Small intestine (tissue), 7 donors: ENCODE data around the gene MRPL20. TPM values are rescaled to one million over a fixed set of nuclear protein-coding genes. Genes with fewer than 3 reads are reported as not detected.
"Not testable (repeated sequence)": the region's sequence is repeated elsewhere in the genome, so short reads cannot be mapped to it uniquely, and the experiment has no call there.

Experiments
- DNase-seq, 2 donors: peaks; one replicate each; pipeline versions ENCODE4 v3.0.0 to v3.0.0-alpha.2; 2013
- FAIRE-seq: peaks from 2 replicates; lab custom pipeline; 2012; peaks lifted over from hg19 to GRCh38; lab: Jason Lieb, UNC
- H3K27ac ChIP-seq, 3 donors: one replicate each; pipeline ENCODE4 v1.5.1; 2013; ENCODE audit warnings: low read length in 2 of 3, mild to moderate bottlenecking in 2 of 3, control low read depth in 1 of 3, inconsistent platforms in 1 of 3, low read depth in 1 of 3, moderate library complexity in 1 of 3
- H3K27me3 ChIP-seq, 3 donors: one replicate each; pipeline ENCODE4 v1.6.1; 2013; ENCODE audit warnings: low read length in 3 of 3, inconsistent platforms in 1 of 3; ENCODE audit not compliant: control insufficient read depth in 3 of 3, insufficient read depth in 3 of 3
- H3K36me3 ChIP-seq, 3 donors: one replicate each; pipeline ENCODE4 v1.6.1; 2013; ENCODE audit warnings: low read length in 3 of 3, inconsistent platforms in 1 of 3, low read depth in 1 of 3, mild to moderate bottlenecking in 1 of 3, moderate library complexity in 1 of 3; ENCODE audit not compliant: control insufficient read depth in 3 of 3, insufficient read depth in 2 of 3
- H3K4me1 ChIP-seq, 3 donors: one replicate each; pipeline ENCODE4 v1.6.1; 2013; ENCODE audit warnings: low read length in 2 of 3, inconsistent platforms in 1 of 3, low read depth in 1 of 3, mild to moderate bottlenecking in 1 of 3, moderate library complexity in 1 of 3; ENCODE audit not compliant: control insufficient read depth in 3 of 3, insufficient read depth in 2 of 3
- H3K4me3 ChIP-seq, 3 donors: one replicate each; pipeline ENCODE4 v1.5.1; 2013; ENCODE audit warnings: low read length in 3 of 3, control low read depth in 1 of 3, inconsistent platforms in 1 of 3, low read depth in 1 of 3, mild to moderate bottlenecking in 1 of 3, moderate library complexity in 1 of 3
- H3K9me3 ChIP-seq, 2 donors: one replicate each; pipeline ENCODE4 v1.6.1; 2013; ENCODE audit warnings: low read depth in 1 of 2, low read length in 1 of 2; ENCODE audit not compliant: control insufficient read depth in 2 of 2, insufficient read depth in 1 of 2
- WGBS, 3 donors: extraction: QIAGEN DNeasy Blood & Tissue Kit; methylation state at CpG; one replicate each; pipeline ENCODE4 v1.1.7; 2013; 5-methylcytosine and 5-hydroxymethylcytosine counted together
- polyA plus RNA-seq, 4 donors: library from polyadenylated mRNA; stranded (reverse) in 3 of 4; unstranded in 1 of 4; fragments of 200-250 nt in 3 of 4; fragments of 120-200 nt in 1 of 4; gene quantifications; one replicate each; pipeline versions ENCODE4 v1.2.1 to v1.2.3, GENCODE V29; 2013
- donor health status: healthy with polysubstance abuse.
- donor health status: control.
- donor health status: control.
- donor health status: Bipolar disorder and iron deficiency.
- donor health status: healthy.

The MRPL20 gene
- polyA plus RNA-seq, 4 donors: 135 to 221 (median 167) TPM

- not testable (repeated sequence) for H3K4me1 ChIP-seq, H3K27ac ChIP-seq, FAIRE-seq, H3K27me3 ChIP-seq, DNase-seq, H3K4me3 ChIP-seq
- WGBS, 3 donors: 92 to 97% (median 93%) methylated on average over 11 of the region's 11 CpGs
- Histone ChIP-seq H3K36me3 (peaks cover 0 to 11% (median 0%) of the 10 kb centered on the region in 3 donors), H3K9me3 (peaks cover 0 to 14% of the 10 kb centered on the region in 2 donors)
These were observed 5.3 kb upstream of the MRPL20 start for GRCh38 chr1:1412311-1412902.

- Histone ChIP-seq H3K4me3 (no peak overlapping the region), H3K27ac (no peak overlapping the region), H3K9me3 (peaks cover 0 to 14% of the 10 kb centered on the region in 2 donors), H3K4me1 (peaks cover 0 to 8% (median 2%) of the 10 kb centered on the region in 3 donors), H3K36me3 (peaks cover 0 to 13% (median 0%) of the 10 kb centered on the region in 3 donors), H3K27me3 (no peaks in the 10 kb centered on the region)
- no peak for FAIRE-seq
- whole genome bisulfite sequencing, 3 donors: 90 to 95% (median 90%) methylated on average over 10 to 13 of the region's 13 CpGs
- DNase-seq: no peak
These were observed 4.5 kb upstream of the MRPL20 start for GRCh38 chr1:1411626-1412025.

- FAIRE-seq, H3K4me3 ChIP-seq, H3K27me3 ChIP-seq, H3K27ac ChIP-seq, DNase-seq: not testable (repeated sequence)
- peaks cover 0 to 26% (median 0%) of the 10 kb centered on the region in 3 donors for H3K36me3 ChIP-seq
- 73 to 83% (median 79%) methylated on average over 8 of the region's 8 CpGs for WGBS, 3 donors
- H3K9me3 ChIP-seq: peaks cover 0 to 14% of the 10 kb centered on the region in 2 donors
- peaks cover 5 to 18% (median 6%) of the 10 kb centered on the region in 3 donors for H3K4me1 ChIP-seq
These were observed 3.1 kb upstream of the MRPL20 start for GRCh38 chr1:1410238-1410637.

GRCh38 chr1:1407636-1408318 lies 684 bp upstream of the MRPL20 start:
- 10 to 11% (median 11%) methylated on average over 39 to 41 of the region's 41 CpGs for WGBS, 3 donors
- DNase-seq: peak in 1 of 2 donors; percentile 67

GRCh38 chr1:1406101-1406820 lies 832 bp downstream of the MRPL20 start:
- WGBS, 3 donors: 28 to 38% (median 36%) methylated on average over 36 to 43 of the region's 43 CpGs
- peak overlapping the region; percentile 43 to 90 (median 76) for H3K27ac ChIP-seq
- H3K4me3 ChIP-seq: peak overlapping the region; percentile 88 to 98 (median 92)
- FAIRE-seq (no peak), DNase-seq (peak in 1 of 2 donors; percentile 20)
- H3K9me3 ChIP-seq: no peaks in the 10 kb centered on the region
- no peaks in the 10 kb centered on the region for H3K27me3 ChIP-seq
- peaks cover 5 to 21% (median 6%) of the 10 kb centered on the region in 3 donors for H3K4me1 ChIP-seq
- H3K36me3 ChIP-seq: peaks cover 3 to 61% (median 5%) of the 10 kb centered on the region in 3 donors

More at GRCh38 chr1:1407636-1408318, 684 bp upstream of the MRPL20 start:
- peak overlapping the region; percentile 88 to 98 (median 92) for H3K4me3 ChIP-seq
- H3K27ac ChIP-seq: peak overlapping the region; percentile 76 to 90 (median 79)
- FAIRE-seq: no peak
- peaks cover 0 to 49% (median 3%) of the 10 kb centered on the region in 3 donors for H3K36me3 ChIP-seq
- H3K4me1 ChIP-seq: peaks cover 5 to 18% (median 6%) of the 10 kb centered on the region in 3 donors
- peaks cover 0 to 7% of the 10 kb centered on the region in 2 donors for H3K9me3 ChIP-seq
- H3K27me3 ChIP-seq: no peaks in the 10 kb centered on the region

DNA sequence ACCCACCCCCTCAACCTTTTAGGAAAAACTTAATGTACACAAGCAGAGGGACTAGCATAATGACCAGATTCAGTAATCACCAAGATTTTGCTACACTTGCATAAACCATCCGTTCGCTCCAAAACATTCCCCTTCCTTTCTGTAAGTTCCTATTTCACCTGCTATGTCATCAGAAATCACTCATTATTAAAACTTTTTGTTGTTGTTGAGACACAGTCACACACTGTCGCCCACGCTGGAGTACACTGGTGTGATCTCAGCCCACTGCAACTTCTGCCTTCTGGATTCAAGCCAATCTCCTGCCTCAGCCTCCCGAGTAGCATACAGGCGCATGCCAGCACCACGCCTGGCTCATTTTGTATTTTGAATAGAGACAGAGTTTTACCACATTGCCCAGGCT lies 3.4 kb downstream of the MRPL20 start:
- H3K27me3 ChIP-seq: no peaks in the 10 kb centered on the region
- peaks cover 6 to 31% (median 9%) of the 10 kb centered on the region in 3 donors for H3K4me1 ChIP-seq
- peaks cover 3 to 66% (median 5%) of the 10 kb centered on the region in 3 donors for H3K36me3 ChIP-seq
- DNase-seq: no peak
- WGBS, 3 donors: 81 to 88% (median 85%) methylated on average over 7 of the region's 7 CpGs
- H3K27ac ChIP-seq: no peak overlapping the region
- H3K4me3 ChIP-seq: no peak overlapping the region
- no peak for FAIRE-seq
- H3K9me3 ChIP-seq: no peaks in the 10 kb centered on the region

DNA sequence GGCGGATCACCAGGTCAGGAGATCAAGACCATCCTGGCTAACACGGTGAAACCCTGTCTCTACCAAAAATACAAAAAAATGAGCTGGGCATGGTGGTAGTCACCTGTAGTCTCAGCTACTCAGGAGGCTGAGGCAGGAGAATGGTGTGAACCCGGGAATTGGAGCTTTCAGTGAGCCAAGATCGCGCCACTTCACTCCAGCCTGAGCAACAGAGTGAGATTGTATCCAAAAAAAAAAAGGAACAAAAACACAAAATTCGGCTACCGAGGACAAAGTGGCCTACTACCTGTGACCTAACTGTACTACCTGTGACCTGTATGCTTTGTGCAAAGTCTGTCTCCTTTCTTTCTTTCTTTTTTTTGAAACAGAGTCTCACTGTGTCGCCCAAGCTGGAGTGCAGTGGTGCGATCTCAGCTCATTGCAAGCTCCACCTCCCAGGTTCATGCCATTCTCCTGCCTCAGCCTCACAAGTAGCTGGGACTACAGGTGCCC lies 4.1 kb downstream of the MRPL20 start:
- 84 to 92% (median 90%) methylated on average over 9 of the region's 9 CpGs for WGBS, 3 donors
- Histone ChIP-seq H3K36me3 (peaks cover 3 to 69% (median 5%) of the 10 kb centered on the region in 3 donors), H3K4me1 (peaks cover 6 to 31% (median 9%) of the 10 kb centered on the region in 3 donors)
- not testable (repeated sequence) for H3K27me3 ChIP-seq, H3K9me3 ChIP-seq, H3K27ac ChIP-seq, FAIRE-seq, H3K4me3 ChIP-seq, DNase-seq
